Astrocyte (in vitro differentiated cells and primary cell): Measurements from ENCODE around the gene FBXW8.

Source experiments
- CTCF ChIP-seq: IDR thresholded peaks from 2 replicates; pipeline ENCODE4 v1.5.1; 2011; ENCODE audit warnings: low read depth, mild to moderate bottlenecking, inconsistent platforms, low read length, moderate library complexity; ENCODE audit not compliant: insufficient read depth
- EZH2 ChIP-seq: IDR thresholded peaks from 2 replicates; pipeline ENCODE4 v1.6.1; 2012; ENCODE audit warnings: mild to moderate bottlenecking, low read length, inconsistent platforms; ENCODE audit not compliant: insufficient read depth

- no peak for TF ChIP-seq CTCF
- no peak for TF ChIP-seq EZH2
Observed at GRCh38 chr12:116975779-116976393, 65.1 kb downstream of the FBXW8 start.
